Dedifferentiated amniotic fluid mesenchymal stem cell (primary cell): ENCODE results near the gene VWF.
A peak's percentile ranks its signal among the peaks of the same experiment; 100 is the strongest.
"Not testable (repeated sequence)": the region's sequence is repeated elsewhere in the genome, so short reads cannot be mapped to it uniquely, and the experiment has no call there.

Source experiments
- DNase-seq: peaks from one replicate; pipeline ENCODE4 v3.0.0-alpha.2; 2016; ENCODE audit errors: extremely low spot score

VWF gene

DNA sequence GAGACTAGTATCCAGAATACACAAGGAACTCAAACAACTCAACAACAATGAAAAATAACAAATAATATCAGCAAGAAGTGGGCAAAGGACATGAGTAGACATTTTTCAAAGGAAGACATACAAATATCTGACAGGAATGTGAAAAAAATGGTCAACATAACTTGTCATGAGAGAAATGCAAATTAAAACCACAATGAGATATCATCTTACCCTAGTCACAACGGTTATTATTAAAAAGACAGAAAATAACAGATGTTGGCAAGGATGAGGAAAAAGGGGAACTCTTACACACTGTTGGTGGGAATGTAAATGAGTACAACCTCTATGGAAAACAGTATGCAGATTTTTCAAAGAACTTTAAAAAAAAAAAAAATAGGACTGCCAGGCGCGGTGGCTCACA lies 20.4 kb downstream of the VWF start:
- DNase-seq, result peak; percentile 16

DNA sequence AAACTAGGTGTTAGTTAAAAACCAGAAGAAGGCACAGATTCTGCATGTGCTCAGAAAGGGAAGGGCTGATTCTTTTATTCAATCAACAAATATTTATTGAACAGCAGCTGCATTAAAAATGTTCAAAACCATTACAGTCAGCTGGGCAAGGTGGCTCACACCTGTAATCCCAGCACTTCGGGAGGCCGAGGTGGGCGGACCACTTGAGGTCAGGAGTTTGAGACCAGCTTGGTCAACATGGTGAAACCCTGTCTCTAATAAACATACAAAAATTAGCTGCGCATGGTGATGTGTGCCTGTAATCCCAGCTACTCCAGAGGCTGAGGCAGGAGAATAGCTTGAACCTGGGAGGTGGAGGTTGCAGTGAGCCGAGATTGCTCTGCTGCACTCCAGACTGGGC lies 22.4 kb downstream of the VWF start:
- DNase-seq, result not testable (repeated sequence)

DNA sequence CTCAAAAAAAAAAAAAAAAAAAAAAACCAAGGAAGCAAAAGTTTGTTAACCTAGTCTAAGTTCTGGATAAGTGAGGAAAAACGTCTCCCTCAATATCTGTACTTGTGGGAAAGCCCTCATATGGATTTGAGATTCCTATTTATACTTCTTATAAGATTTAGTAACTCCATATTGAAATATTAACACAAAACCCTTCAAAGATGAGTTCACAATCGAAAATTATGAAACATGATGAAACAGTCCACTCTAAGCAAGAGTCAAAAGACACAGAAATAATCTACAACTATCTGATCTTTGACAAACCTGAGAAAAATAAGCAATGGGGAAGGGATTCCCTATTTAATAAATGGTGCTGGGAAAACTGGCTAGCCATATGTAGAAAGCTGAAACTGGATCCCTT lies 25.2 kb downstream of the VWF start:
- DNase-seq, result no peak

DNA sequence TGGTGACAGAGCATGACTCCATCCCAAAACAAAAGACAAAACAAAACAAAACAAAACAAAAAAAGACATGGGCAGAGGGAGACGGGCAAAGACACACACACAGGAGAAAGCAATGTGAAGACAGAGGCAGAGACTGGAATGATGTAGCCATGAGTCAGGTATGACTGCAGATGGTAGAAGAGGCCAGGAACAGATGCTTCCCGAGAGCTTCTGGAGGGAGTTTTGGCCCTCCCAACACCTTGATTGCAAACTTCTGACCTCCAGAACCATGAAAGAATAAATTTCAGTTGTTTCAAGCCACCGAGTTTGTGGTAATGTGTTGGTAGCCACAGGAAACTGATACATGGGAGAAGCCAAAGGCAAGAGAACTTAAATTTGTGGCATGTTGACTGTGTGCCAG lies 27.1 kb downstream of the VWF start:
- DNase-seq, result no peak

DNA sequence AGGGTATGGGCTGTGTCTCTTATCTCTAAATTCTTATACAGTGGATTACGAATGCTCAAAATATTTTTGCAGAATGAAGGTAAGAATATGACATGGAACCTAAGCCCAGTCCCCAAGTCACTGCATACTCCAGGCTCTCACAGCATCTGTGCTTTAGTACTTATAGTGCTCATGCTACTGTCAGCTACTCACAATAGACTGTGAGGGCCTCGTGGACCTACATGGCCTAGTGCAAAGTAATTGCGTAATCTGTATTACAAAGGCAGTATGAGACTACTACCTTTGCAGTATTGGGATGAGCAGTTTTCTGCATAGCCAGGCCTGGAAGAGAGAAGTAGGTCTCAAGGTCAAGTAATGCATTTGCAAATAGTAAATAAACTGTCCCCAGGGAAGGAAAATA lies 27.9 kb downstream of the VWF start:
- no peak for DNase-seq

DNA sequence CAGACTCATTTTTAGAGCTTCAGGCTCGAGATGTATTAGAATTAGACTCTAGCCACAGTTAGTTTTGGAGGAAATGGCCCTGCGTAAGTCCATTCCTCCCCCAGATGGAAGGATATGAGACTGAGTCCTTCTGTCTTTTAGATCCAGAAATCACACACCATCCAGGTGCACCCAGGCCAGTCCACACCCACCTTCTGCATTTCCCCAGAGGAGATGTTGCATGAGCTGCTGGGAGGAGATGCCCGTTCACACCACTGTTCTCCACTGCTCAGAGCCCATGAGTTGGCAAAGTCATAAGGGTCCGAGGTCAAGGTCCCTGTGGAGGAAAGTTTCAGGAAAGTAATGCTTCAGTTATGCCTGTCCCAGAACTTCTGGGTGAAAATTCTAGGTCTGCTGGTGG lies 29.2 kb downstream of the VWF start:
- DNase-seq, result no peak

DNA sequence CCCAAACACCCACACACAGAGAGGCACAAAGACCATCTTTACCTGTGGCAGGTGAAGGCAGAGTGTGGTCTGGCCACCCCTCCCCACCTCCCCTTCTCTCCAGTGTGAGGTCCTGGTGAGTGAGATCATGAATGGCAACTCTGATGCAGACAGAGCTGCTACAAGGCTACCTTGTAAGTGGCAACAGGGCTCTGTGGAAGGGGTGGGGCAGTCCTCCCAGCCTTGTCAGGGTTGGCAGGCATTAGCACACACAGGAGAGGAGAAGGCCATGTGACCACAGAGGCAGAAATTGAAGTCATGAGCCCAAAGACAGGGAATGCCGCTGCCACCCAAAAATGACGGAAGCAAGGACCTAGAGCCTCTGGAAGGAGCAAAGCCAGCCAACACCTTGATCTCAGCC lies 30.7 kb downstream of the VWF start:
- DNase-seq, result no peak

DNA sequence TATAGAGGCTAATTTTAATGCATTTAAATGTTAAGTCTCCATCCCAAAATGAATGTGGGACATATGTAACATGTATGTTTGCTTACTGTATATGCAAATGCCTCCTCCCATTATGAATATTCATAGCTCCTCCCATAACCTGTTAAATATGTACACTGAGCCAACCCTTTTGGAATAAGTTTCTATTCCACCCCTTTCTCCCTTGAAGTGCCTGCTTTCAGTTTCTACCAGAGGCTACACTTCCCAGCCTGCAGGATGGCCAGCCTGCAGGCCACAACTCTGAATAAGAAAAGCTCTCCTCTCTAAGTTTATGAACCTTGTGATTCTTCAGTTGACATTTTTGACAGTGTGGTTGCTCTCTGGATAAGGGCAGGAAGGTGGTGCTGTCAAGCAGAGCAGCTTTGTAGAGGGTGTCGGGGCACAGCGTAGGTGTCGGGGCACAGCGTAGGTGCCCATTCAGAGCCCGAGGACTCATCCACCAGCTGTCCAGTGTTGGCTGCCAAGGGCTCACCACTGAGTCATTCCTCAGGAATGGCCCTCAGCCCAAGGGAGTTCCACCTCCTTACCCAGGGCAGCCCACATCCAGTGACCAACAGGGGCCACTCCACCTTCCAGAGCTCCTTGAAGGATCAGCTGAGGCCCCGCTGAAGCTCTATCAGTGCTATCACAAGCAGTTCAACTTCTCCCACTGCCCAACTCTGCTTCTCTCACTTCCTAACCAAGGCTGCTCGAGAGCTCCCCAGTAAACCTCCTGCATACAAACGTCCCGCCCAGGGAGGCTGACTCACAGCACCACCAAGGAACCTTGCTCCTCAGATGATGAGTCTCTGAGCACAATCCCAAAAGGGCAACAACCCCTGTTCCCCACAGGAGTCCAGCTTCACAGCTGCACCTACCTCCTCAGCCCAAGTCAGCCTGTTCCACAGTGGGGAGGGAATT lies 31.4 kb downstream of the VWF start:
- DNase-seq, result peak; percentile 72

DNA sequence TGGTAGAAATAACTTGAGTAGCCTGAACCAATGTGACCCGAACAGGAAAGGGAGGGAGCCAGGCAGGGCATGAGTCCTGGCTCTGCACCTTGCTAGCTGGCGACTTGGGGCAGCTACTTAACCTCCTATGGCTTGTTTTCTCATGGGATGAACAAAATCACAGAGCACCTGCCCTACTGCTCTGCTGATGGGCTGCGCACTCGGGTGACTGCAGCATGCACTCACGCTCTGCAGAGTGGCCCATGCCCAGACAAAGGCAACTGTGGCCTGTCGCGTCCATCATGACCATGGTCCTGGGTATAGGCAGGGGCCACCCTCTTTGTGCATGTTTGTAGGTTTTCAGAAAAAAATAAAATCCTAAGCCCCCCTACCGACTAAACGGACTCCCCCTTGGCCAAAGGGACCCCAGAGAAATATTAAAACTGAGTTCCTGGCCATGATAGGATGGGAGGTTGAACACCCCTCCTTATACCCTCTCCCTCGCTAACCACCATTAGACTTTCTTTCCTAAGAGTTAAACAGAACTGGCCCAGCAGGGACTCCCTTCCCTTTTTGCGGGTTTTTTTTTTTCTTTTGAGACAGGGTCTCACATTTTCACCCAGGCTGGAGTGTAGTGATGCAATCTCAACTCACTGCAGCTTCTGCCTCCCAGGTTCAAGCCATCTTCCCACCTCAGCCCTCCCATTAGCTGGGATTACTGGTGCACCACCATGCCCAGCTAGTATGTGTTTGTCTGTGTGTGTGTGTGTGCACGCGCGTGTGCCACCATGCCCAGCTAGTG lies 32.5 kb downstream of the VWF start:
- no peak for DNase-seq

DNA sequence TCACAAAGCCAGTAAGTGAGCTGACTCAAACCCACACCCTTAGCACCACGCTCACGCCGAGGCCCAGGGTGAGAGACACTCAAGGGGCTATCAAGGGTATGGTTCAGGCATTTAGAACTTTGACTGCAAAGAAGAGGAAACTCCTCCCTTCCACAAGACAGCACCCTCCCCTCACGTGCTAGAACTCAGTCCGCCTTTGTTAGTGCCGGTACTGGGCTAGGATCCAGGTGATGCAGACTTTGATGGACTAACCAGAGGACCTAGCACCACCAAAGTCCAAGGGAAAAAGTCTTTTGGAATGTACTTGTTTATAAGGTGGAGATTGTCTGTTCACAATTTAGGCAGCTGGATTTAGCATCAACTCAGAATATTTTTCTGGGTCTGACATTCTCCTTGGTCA lies 33.7 kb downstream of the VWF start:
- no peak for DNase-seq

DNA sequence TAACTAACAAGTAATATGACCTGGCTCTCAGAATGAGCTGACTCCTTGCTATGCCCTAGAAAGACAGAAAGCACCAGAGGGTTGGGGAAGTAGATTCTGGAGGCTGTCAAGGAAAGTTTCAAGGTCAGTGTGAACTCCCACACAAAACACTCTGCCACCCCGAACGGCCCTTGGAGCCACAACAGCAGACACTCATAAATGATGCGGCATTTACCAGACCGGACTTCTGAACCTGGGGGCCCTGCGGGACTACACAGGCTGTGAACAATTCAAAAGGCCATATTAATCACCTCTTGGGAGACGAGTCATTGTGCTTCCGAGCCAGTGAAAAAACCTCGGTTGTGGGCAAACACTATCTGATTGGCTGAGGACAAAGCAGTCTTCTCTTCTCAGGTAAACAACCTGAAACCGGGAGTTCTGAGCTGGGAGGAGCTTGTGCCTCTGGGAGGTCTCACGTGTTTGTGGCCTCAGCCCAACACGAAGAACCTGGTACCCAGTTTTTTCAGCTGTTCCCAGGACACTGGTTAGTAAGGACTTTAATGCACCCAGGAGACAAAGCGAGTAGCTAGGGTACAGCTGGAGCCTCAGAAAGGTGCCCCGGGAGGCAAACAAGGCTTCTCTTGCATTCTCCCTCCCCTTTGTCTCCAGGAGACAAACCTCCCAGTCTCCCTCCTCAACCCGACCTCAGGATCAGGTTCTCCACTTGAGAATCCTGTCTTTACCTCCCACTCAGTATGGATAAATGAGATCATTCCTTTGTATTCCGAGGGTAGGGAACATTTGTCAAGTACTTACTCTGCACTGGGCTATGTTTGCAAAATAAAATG lies 35.3 kb downstream of the VWF start:
- DNase-seq, result no peak

DNA sequence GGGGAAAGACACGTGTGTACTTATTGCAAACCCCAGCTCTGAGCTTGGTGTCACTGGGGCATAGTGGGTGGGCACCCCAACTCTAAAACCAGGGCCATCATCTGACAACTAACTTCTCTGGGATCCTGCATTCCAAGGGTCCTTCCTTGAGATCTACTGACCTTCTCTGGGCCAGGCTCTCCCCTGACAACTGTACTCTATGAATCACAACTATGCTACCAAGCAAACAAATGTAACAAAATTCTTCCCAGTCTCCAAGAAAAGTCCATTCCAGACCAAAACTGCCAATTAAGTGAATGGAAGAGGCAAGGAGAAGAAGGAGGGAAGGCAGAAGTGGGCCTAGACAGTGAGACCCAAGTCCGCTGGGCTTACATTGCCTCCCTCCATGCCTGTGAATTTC lies 38.2 kb downstream of the VWF start:
- DNase-seq, result no peak

DNA sequence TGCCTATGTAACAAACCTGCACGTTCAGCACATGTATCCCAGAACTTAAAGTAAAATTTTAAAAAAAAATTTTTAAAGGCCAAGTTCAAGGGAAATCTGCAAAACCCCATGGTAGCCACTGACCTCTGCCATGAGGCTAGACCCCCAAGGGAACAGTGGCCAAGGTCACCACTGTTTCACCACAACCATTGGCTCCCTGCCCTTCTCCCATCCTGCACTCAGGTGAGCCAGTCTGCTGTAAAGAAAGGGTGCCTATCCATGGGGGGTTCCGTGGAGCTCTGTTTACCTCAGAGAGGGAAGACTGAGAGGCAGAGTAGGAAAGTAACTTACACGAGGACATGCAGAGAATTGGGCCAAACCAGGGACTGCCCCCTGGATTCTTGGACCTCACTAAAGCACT lies 38.6 kb downstream of the VWF start:
- DNase-seq, result no peak

DNA sequence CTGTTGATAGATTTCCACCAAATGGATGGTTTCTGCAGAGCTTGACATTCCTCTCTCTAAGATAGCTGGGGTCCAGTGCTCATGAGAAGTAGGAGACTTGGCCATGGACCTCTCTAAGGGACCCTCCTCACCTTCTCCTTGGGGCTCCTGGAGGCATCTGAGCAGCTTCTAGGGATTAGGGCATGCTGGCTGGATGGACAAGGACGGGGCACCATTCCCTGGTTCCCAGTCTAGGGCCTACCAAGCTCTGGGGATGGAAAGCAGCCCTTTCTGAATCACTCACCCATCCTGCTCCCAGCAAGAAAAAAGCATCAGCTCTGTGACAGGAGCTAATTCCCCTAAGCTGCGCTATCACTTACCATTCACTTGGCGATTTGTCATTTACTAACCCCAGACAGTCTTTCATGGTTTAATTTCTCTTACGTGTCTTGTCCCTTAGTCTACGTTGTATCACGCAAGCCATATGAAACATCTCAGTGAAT lies 39.5 kb downstream of the VWF start:
- no peak for DNase-seq

DNA sequence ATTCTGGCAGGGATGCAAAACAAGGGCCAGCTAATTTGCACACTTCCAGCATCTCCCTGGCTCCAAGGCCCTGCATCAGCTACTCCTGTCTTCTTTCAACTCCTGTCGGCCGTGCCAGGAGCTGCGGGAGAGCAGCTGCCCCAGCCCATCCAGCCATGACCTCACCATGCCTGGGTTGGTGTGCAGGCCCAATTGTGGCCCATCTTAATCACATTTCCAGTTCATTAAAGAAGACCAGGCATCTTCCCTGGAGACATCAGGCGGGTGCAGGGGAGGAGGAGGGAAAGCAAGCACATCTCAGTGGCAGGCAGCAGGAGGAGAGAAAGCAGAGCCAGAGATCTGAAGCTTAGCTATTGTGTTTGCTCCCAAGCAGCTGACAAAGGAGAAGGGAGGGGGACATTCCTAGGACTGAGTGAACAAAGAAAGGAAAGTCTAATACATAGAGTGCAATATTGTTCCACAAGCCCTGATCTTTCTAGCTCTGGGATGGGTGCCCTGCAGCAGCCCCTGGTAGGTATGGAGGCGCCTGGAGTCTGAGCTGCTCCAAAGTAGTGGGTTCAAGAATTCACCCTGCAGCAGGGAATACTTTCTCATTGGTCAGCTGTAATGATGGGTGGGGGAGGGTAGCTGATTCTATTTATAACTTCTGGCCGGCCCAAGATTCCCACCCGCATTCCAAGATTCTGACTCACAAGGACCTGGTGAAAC lies 40.1 kb downstream of the VWF start:
- no peak for DNase-seq

DNA sequence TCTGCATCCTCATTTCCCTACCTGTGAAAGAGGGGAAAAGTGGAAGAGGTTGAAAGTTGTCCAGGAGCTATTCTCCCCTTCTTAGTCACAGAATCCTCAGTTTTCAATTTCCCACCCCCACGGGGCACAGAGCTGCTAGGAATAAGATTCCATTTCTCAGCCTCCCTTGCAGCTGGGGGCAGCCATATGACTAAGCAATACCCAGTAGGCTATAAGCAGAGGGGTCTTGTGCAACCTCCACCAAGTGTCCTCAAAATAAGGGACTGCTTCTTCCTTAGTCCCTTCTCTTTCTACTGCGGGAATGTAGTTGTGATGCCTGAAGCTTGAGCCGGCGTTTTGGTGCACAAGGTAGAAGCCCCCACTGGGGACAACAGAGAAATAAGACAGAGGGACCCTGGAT lies 40.9 kb downstream of the VWF start:
- DNase-seq, result no peak

DNA sequence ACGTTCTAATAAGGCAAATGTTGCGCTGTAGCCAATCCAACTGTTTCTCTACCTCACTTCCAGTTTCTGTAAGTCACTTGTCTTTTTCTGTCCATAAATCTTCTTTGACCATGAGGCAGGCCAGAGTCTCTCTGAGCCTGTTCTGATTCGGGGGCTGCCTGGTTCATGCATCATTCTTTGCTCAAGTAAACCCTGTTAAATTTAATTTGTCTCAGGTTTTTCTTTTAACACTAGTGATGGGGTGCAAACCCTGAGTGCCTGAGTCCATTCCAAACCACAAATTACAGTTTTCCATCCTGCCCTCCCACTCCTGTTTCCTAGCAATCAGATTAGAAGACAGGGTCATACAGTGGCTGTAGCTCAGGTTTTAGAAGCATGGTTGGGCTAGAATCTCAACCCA lies 41.9 kb downstream of the VWF start:
- no peak for DNase-seq

DNA sequence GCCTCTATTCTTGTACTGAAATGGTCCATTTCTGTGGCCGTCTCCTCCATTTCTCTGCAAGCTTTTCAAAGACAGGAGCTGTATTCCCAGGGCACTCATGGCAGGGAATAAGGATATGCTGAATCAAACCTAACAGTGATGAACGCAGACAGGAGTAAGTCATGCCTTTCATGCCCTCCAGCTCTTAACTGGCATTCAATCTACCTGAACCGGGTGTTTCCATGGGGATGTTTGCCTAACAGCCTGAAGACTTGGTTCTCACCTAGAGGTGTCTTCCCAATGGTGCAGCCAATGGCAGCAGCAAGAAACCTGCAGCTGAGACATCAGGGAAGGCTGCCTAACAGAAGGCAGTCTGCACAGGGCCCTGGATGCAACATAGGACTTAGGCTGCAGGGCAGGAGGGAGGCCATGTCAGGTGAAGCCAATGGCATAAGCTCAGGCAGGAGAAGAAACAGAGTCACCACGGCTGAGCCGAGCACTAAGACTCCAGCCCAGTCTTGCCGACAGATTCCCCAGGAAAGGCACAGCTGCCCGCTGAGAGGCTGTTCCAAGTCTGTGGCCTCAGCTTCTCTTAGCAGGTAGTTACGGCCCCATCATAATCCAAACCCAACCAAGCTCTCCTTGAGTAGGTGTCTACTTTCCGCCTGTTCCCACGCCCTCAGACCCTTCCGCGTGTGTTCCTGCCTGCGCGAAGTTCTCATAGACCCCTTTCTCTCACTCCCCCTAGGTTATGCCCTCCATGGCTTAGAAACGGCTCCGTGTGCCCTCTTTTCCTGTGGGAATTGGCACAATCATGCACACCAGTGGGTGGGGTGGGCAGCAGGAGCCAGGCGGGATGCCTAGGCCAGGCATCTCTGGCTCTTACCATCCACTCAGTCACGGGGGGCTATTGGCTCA lies 44.1 kb downstream of the VWF start:
- no peak for DNase-seq

DNA sequence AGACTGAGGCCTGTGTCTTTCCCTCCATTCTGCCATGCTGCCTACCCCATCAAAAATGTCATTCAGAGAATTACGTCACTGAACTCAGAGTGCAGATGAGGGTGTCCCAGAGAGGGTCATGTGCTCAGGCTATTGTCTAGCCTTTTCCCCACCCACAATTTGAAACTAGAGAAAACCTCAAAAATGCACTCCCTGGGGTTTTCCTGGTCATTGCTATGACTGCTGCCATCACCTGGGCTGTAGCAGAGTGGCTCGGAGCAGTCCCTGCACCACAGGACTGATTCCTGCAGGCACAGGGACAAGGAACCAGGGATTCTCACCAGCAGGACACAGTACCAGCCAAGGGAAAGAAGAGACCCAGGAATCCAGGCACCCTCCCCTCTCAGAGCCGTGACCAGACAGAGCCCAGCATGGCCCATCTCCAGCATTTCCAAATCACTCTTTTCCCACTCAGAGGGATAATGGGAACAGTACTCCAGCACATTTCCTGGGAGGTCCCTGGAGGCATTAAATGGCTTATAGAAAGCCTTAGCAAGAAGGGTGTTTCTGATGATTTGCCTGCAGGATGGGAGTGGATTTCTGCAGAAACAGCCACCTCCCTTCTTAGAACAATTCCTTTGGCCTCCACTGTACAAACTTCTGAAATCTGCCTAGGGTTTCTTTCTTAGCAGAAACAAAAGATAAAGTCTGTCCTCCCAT lies 45.9 kb downstream of the VWF start:
- no peak for DNase-seq

DNA sequence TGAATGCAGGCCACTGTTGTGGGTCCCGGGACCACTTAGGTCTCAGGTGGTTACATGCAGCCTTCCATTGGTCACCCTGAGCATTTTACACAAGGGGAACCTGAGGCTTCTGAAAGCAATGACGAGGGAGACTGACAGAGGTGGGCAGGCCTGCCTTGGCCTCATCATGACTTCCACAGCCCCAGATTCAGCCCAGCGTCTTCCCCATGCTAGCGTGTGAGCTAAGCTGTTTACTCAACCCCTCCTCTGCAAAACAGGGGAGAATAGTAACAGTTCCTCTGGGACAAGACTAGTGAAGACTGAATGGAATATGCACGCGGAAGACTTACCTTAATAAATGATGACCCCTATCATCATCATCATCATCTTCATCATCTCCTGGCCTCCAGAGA lies 46.8 kb downstream of the VWF start:
- DNase-seq, result no peak
